Panc1 (cell line): ENCODE data around the gene ZSWIM7. TPM values are rescaled to one million over a fixed set of nuclear protein-coding genes. Genes with fewer than 3 reads are reported as not detected.

Experiments used
- ATAC-seq: fragments of 200-7000 bp; cut with Tn5 transposase; 2 replicates; pipeline ENCODE4 v1.9.1; 2020; ENCODE audit warnings: mild to moderate bottlenecking, moderate library complexity
- BruUV-seq: library from RNA; stranded (reverse); fragments of 400-500 nt; replicated peaks from 2 replicates; lab custom pipeline; 2021; lab: Mats Ljungman, UMichigan
- CTCF ChIA-PET: fragments of 300-600 bp; sonication (Branson Sonifier 250); formaldehyde crosslinking; loops from one replicate; lab custom pipeline; 2022; ENCODE audit warnings: antibody characterized with exemption; lab: Charles Lee
- POLR2A ChIA-PET: fragments of 300-600 bp; sonication (Branson Sonifier 250); formaldehyde crosslinking; loops from one replicate; lab custom pipeline; 2022; ENCODE audit warnings: antibody characterized with exemption; lab: Charles Lee
- DNase-seq: peaks from one replicate; pipeline ENCODE4 v3.0.0-alpha.2; 2010; ENCODE audit warnings: low read depth, low spot score
- H3K27ac ChIP-seq: 2 replicates; pipeline ENCODE4 v1.5.1; 2011; ENCODE audit warnings: mild to moderate bottlenecking, low read length, inconsistent platforms
- H3K27me3 ChIP-seq: fragments of 200-500 bp; sonication (Bioruptor generic); 2 replicates; pipeline ENCODE4 v1.6.0; 2014; ENCODE audit warnings: low read length, inconsistent platforms; ENCODE audit not compliant: control insufficient read depth, insufficient read depth
- H3K36me3 ChIP-seq: fragments of 200-500 bp; sonication (Bioruptor generic); 2 replicates; pipeline ENCODE4 v1.5.1; 2014; ENCODE audit warnings: inconsistent platforms, mild to moderate bottlenecking, low read length, moderate library complexity; ENCODE audit not compliant: control insufficient read depth, insufficient read depth
- H3K4me1 ChIP-seq: 2 replicates; pipeline ENCODE4 v1.5.1; 2011; ENCODE audit warnings: inconsistent platforms, mild to moderate bottlenecking, low read length, moderate library complexity; ENCODE audit not compliant: control insufficient read depth, insufficient read depth
- H3K4me3 ChIP-seq, 2 experiments: 2 replicates each; pipeline ENCODE4 v1.5.1; 2011 to 2012; ENCODE audit warnings: low read depth in 2 of 2, low read length in 2 of 2, mild to moderate bottlenecking in 2 of 2, inconsistent platforms in 1 of 2, moderate library complexity in 1 of 2
- H3K9me3 ChIP-seq: fragments of 200-500 bp; sonication (Bioruptor generic); 2 replicates; pipeline ENCODE4 v1.5.1; 2014; ENCODE audit warnings: low read depth, mild to moderate bottlenecking, inconsistent platforms, low read length, moderate library complexity; ENCODE audit not compliant: control insufficient read depth, insufficient read depth
- CTCF ChIP-seq: fragments of 450-650 bp; IDR thresholded peaks from 2 replicates; pipeline ENCODE4 v1.5.1; 2017; ENCODE audit warnings: mild to moderate bottlenecking
- POLR2AphosphoS5 ChIP-seq: IDR thresholded peaks from 2 replicates; pipeline ENCODE4 v1.6.1; 2012; ENCODE audit warnings: mild to moderate bottlenecking, low read depth, low read length, moderate library complexity
- REST ChIP-seq, 2 experiments: IDR thresholded peaks; 2 replicates each; pipeline ENCODE4 v1.6.1; 2011 to 2012; ENCODE audit warnings: low read depth in 2 of 2, control low read depth in 1 of 2, low read length in 1 of 2, mild to moderate bottlenecking in 1 of 2, moderate library complexity in 1 of 2; ENCODE audit not compliant: insufficient read depth in 1 of 2
- SIN3A ChIP-seq: IDR thresholded peaks from 2 replicates; pipeline ENCODE4 v1.6.1; 2012; ENCODE audit warnings: low read depth, mild to moderate bottlenecking, low read length, moderate library complexity, borderline replicate concordance; ENCODE audit not compliant: insufficient read depth
- TCF7L2 ChIP-seq: IDR thresholded peaks from 2 replicates; pipeline ENCODE4 v1.6.1; 2011; ENCODE audit warnings: mild to moderate bottlenecking, low read depth, low read length, inconsistent platforms
- in situ Hi-C: cut with HindIII; loops from 2 replicates; pipeline ENCODE4 v1.10.0; 2016; ENCODE audit warnings: low sequenced_read_pairs, low pct_unique_long_range_greater_than_20kb
- intact Hi-C: fragments of 100-400 bp; cut with micrococcal nuclease; formaldehyde crosslinking; loops from one replicate; pipeline ENCODE4 v1.10.0; 2022; ENCODE audit not compliant: unreplicated experiment
- total RNA-seq: library from RNA; stranded (reverse); gene quantifications from one replicate; pipeline ENCODE4 v1.2.1, GENCODE V29; 2021; ENCODE audit not compliant: unreplicated experiment

Gene ZSWIM7
- total RNA-seq, 1 experiment from 2014 or later = 17.5 TPM

- H3K4me1 ChIP-seq = peaks cover 86% of the 10 kb centered on the region
- in situ Hi-C loops (no loop called here), intact Hi-C loops (no loop called here)
- no peak overlapping the region for H3K4me3 ChIP-seq
- no TSS peak for BruUV-seq
- DNase-seq (peak; percentile 98), ATAC-seq (peak; percentile 31)
- ChIA-PET POLR2A (no interaction called here), CTCF (interaction anchor here (0.6 kb wide), 1 partner anchor 78 kb away, joined by 6 read pairs; no protein-coding TSS in a partner anchor)
- H3K27me3 ChIP-seq = no peaks in the 10 kb centered on the region
- H3K36me3 ChIP-seq = no peaks in the 10 kb centered on the region
- H3K27ac ChIP-seq = peak overlapping the region; percentile 90
- TF ChIP-seq POLR2AphosphoS5 (0 out of 2 replicates have a peak, but pooled peaks have one; percentile 25), SIN3A (no peak), REST (IDR thresholded peaks at IDR 0.05; ENCODE audit: insufficient read depth in 1 of 2, low read depth in 2 of 2, low read length in 1 of 2) (no peak), CTCF (no peak)
- H3K9me3 ChIP-seq = no peaks in the 10 kb centered on the region
Measured at GRCh38 chr17:15954222-15954621, 45.3 kb downstream of the ZSWIM7 start.

- BruUV-seq = no TSS peak
- Histone ChIP-seq H3K4me3 (no peak overlapping the region), H3K27me3 (no peaks in the 10 kb centered on the region), H3K27ac (peak overlapping the region; percentile 90), H3K4me1 (peaks cover 80% of the 10 kb centered on the region), H3K36me3 (no peaks in the 10 kb centered on the region), H3K9me3 (no peaks in the 10 kb centered on the region)
- DNase-seq = no peak
- CTCF ChIA-PET = no interaction called here
- intact Hi-C loops (no loop called here), in situ Hi-C loops (no loop called here)
- TF ChIP-seq REST (IDR thresholded peaks at IDR 0.05; ENCODE audit: insufficient read depth in 1 of 2, low read depth in 2 of 2, low read length in 1 of 2) (no peak), SIN3A (no peak), POLR2AphosphoS5 (no peak), TCF7L2 (no peak), CTCF (no peak)
- POLR2A ChIA-PET = interaction anchor here (0.7 kb wide), 1 partner anchor 302 kb away, joined by 5 read pairs; no protein-coding TSS in a partner anchor
- ATAC-seq = 0 out of 2 replicates have a peak, but pooled peaks have one; percentile 4
Measured at GRCh38 chr17:15952916-15953790, 46.4 kb downstream of the ZSWIM7 start.
